Measurements from ENCODE around the gene NRG2.
A peak's percentile ranks its signal among the peaks of the same experiment; 100 is the strongest.

The NRG2 gene

DNA sequence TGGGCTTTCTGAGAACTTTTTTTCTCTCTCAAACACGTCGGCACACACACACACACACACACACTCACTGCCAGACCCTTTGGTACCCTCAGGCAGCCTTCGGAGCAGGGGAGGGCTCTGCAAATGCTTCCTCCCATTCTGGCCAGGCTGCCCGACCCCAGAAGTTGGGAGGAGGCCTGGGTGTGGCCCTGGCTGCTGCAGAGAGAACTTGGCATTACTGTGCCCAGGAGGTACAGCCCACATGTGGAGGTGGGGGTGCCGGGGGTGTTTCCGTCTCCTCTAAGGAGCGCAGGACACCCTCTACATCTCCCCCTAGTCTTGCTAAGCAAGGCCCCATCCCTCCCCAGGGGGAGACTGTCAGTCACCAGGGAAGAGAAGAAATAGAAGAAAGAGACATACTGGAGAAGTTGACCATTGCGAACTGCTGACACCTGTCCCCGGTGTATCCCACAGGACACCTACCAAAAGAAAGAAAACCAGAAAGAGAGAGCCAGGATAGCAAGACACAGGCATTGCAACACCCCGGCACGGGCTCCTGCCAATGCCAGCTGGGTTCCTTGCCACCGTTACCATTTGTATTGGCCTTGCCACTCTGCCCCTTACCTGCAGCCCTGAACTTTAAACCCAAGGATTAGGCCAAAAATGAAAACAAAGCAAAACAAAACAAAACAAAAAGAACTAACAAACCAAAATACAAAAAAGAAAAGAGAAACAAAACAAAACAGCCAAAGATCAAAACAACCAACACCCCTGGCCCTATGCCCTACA lies 178.2 kb downstream of the NRG2 start:
- H3K4me3 ChIP-seq (ENCODE audit: control insufficient read depth, low read depth, low read length) = no peak overlapping the region
- TF ChIP-seq CTCF (IDR thresholded peaks at IDR 0.05; ENCODE audit: control insufficient read depth, insufficient read depth, low read depth, low read length, missing control alignments) = no peak
- no peak for DNase-seq (ENCODE audit: low read depth)

GRCh38 chr5:139863855-139864558 lies 179.1 kb downstream of the NRG2 start:
- peak; percentile 5 for DNase-seq (ENCODE audit: low read depth)
- H3K4me3 ChIP-seq (ENCODE audit: control insufficient read depth, low read depth, low read length) = no peak overlapping the region
- TF ChIP-seq CTCF (IDR thresholded peaks at IDR 0.05; ENCODE audit: control insufficient read depth, insufficient read depth, low read depth, low read length, missing control alignments) = peak; percentile 85

DNA sequence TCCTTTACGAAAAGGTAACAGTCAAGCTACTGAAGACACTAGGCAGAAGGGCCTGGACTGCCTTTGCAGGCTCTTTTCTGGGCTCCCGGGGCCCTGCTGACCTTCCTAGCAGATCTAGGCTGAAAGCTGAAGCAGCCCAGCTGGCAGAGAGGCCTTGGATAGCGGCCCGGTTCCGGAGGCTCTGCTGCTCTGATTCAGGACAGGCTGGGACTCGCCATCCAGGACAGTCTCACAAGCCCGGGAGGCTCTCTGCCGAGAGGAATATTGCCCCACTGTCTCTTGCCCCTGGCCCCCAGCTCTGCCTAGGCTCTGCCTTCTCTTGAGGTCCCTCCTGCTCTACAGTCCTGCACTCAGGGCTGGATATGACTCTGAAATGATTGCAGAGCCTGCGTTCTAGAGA lies 179.7 kb downstream of the NRG2 start:
- no peak for DNase-seq (ENCODE audit: low read depth)
- TF ChIP-seq CTCF (IDR thresholded peaks at IDR 0.05; ENCODE audit: control insufficient read depth, insufficient read depth, low read depth, low read length, missing control alignments) = no peak
- H3K4me3 ChIP-seq (ENCODE audit: control insufficient read depth, low read depth, low read length) = no peak overlapping the region

- no peak for TF ChIP-seq CTCF (IDR thresholded peaks at IDR 0.05; ENCODE audit: control insufficient read depth, insufficient read depth, low read depth, low read length, missing control alignments)
- DNase-seq (ENCODE audit: low read depth) = no peak
- H3K4me3 ChIP-seq (ENCODE audit: control insufficient read depth, low read depth, low read length) = no peak overlapping the region
These were observed 180.3 kb downstream of the NRG2 start for GRCh38 chr5:139862803-139863202.

DNA sequence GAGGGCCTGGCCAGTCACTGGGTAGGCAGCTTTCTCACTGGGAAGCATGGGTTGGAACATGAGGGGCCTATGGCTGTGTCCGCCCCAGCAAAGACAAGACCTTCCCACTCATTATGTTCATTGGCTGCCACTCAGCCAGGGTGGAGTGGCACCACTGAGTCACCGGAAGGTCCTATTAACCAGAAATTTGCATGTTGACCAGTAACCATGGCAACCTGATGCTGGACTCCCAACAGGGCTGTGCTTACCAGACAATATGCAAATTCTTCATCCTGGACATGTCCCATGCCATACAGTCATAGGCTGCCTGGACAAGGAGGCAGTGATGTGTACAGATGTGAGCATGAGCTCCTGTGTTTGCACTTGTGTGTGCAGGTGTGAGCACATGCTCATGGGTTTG lies 180.8 kb downstream of the NRG2 start:
- peak; percentile 11 for DNase-seq (ENCODE audit: low read depth)
- no peak overlapping the region for H3K4me3 ChIP-seq (ENCODE audit: control insufficient read depth, low read depth, low read length)
- TF ChIP-seq CTCF (IDR thresholded peaks at IDR 0.05; ENCODE audit: control insufficient read depth, insufficient read depth, low read depth, low read length, missing control alignments) = no peak

GRCh38 chr5:139861889-139862207 lies 181.3 kb downstream of the NRG2 start:
- no peak for TF ChIP-seq CTCF (IDR thresholded peaks at IDR 0.05; ENCODE audit: control insufficient read depth, insufficient read depth, low read depth, low read length, missing control alignments)
- no peak overlapping the region for H3K4me3 ChIP-seq (ENCODE audit: control insufficient read depth, low read depth, low read length)
- no peak for DNase-seq (ENCODE audit: low read depth)

All from AG09309 (cell line).